Nephron (organoid): ENCODE results near the gene MASP2.
"Not testable (repeated sequence)": the region's sequence is repeated elsewhere in the genome, so short reads cannot be mapped to it uniquely, and the experiment has no call there.

ENCODE experiments used
- H3K27ac Mint-ChIP-seq, 3 experiments: 2 replicates each; pipeline ENCODE4 v1.8.0; 2020; ENCODE audit warnings: mixed read lengths in 3 of 3, mild to moderate bottlenecking in 2 of 3, moderate library complexity in 1 of 3
- H3K27me3 Mint-ChIP-seq: 2 replicates; pipeline ENCODE4 v1.8.0; 2021; ENCODE audit warnings: low read depth, mild to moderate bottlenecking, moderate library complexity, mixed read lengths
- H3K36me3 Mint-ChIP-seq: 2 replicates; pipeline ENCODE4 v1.8.0; 2020; ENCODE audit warnings: low read depth, mixed read lengths
- H3K4me1 Mint-ChIP-seq: 2 replicates; pipeline ENCODE4 v1.8.0; 2020; ENCODE audit warnings: mixed read lengths
- H3K4me3 Mint-ChIP-seq, 3 experiments: 2 replicates each; pipeline ENCODE4 v1.8.0; 2020; ENCODE audit warnings: mild to moderate bottlenecking in 3 of 3, mixed read lengths in 3 of 3, moderate library complexity in 2 of 3
- H3K9me3 Mint-ChIP-seq: 2 replicates; pipeline ENCODE4 v1.8.0; 2020; ENCODE audit warnings: mixed read lengths
- TF ChIP-seq, protein P1 (sequence below), 3 experiments: fragments of 200-600 bp; sonication (generic); IDR thresholded peaks; one replicate each; pipeline ENCODE4 v1.5.0; 2021; ENCODE audit warnings: antibody characterized with exemption in 3 of 3; ENCODE audit not compliant: unreplicated experiment in 3 of 3

MASP2 gene

DNA sequence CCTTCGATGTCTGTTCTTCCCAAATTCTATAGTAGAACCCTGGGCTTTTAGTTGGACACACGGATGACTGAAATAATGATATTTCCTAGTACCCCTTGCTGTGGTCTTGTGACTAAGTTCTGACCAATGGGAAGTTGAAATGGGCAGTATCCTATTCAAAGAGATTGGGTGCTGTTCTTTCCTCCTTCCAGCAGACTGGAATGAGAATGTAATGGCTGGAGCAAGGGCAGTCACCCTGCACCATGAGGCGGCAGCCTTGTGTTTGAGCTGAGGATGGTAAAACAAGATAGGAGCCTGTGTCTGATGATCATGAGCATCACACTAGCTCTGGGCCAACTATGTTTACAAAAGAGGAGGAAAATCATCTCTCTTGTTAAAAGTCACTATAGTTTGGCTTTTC is 17.9 kb upstream of the MASP2 start:
- Mint-ChIP-seq H3K36me3 (peaks cover 54% of the 10 kb centered on the region), H3K4me1 (peaks cover 9% of the 10 kb centered on the region), H3K9me3 (no peaks in the 10 kb centered on the region), H3K4me3 (no peak overlapping the region), H3K27me3 (no peaks in the 10 kb centered on the region), H3K27ac (no peak overlapping the region)
- TF ChIP-seq, protein P1, sequence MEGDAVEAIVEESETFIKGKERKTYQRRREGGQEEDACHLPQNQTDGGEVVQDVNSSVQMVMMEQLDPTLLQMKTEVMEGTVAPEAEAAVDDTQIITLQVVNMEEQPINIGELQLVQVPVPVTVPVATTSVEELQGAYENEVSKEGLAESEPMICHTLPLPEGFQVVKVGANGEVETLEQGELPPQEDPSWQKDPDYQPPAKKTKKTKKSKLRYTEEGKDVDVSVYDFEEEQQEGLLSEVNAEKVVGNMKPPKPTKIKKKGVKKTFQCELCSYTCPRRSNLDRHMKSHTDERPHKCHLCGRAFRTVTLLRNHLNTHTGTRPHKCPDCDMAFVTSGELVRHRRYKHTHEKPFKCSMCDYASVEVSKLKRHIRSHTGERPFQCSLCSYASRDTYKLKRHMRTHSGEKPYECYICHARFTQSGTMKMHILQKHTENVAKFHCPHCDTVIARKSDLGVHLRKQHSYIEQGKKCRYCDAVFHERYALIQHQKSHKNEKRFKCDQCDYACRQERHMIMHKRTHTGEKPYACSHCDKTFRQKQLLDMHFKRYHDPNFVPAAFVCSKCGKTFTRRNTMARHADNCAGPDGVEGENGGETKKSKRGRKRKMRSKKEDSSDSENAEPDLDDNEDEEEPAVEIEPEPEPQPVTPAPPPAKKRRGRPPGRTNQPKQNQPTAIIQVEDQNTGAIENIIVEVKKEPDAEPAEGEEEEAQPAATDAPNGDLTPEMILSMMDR (IDR thresholded peaks at IDR 0.05; ENCODE audit: unreplicated experiment in 3 of 3), result no peak

DNA sequence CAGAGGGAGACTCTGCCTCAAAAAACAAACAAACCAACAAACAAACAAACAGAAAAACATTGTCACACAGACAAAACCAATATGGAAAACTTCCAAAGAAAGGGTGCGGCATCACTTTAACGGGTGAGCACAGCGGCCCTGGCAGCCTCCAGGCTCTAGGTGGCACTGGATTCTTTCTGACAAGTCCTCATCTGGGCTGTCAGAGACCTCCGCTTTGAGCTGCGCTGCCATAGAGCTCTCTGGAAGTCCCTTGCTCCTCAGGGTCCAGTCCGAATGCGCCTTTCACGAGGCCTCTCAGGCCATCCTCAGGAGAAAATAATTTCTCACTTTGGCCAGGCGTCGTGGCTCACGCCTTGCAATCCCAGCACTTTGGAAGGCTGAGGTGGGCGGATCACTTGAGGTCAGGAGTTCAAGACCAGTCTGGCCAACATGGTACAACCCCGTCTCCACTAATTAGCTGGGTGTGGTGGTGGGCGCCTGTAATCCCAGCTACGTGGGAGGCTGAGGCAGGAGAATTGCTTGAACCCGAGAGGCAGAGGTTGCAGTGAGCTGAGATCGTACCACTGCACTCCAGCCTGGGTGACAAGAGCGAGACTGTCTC is 17.0 kb upstream of the MASP2 start:
- H3K4me1 Mint-ChIP-seq, H3K27me3 Mint-ChIP-seq, H3K9me3 Mint-ChIP-seq, H3K27ac Mint-ChIP-seq, H3K4me3 Mint-ChIP-seq: not testable (repeated sequence)
- peaks cover 46% of the 10 kb centered on the region for H3K36me3 Mint-ChIP-seq

DNA sequence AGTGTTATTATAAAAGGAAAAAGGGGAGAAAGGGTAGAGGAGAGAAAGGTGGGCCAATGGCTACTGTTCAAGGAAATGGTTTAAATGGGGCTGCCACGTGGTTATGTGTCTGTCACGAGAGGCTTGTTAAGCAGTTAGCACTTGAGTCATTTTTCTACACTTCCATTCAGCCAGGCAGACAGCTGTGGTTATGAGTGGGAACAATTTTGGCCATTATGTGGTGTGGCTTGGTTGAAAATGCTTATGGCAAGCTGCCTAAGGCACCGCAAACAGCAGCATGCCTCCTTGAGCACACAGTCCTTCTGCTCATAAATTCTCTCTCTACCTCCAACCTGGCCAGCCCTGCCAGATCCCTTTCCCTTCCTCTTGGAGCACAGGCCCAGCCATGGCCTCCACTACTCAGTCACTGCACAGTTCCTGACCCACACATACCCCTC is 15.9 kb upstream of the MASP2 start:
- peaks cover 37% of the 10 kb centered on the region for H3K36me3 Mint-ChIP-seq

GRCh38 chr1:11061652-11062365 is 14.8 kb upstream of the MASP2 start:
- Mint-ChIP-seq H3K9me3 (no peaks in the 10 kb centered on the region), H3K36me3 (peaks cover 37% of the 10 kb centered on the region), H3K4me3 (peak overlapping the region; percentile 56 to 96 (median 61)), H3K27me3 (no peaks in the 10 kb centered on the region), H3K4me1 (peaks cover 9% of the 10 kb centered on the region), H3K27ac (peak overlapping the region in 1 of 3 experiments; percentile 43)
- TF ChIP-seq, protein P1 (IDR thresholded peaks at IDR 0.05; ENCODE audit: unreplicated experiment in 3 of 3), result no peak

More for the DNA sequence above, 15.9 kb upstream of the MASP2 start:
- Mint-ChIP-seq H3K9me3 (no peaks in the 10 kb centered on the region), H3K27ac (peak overlapping the region in 1 of 3 experiments; percentile 19), H3K27me3 (no peaks in the 10 kb centered on the region), H3K4me1 (peaks cover 9% of the 10 kb centered on the region), H3K4me3 (peak overlapping the region; percentile 63 to 76 (median 73))
- TF ChIP-seq, protein P1 (IDR thresholded peaks at IDR 0.05; ENCODE audit: unreplicated experiment in 3 of 3), result no peak

GRCh38 chr1:11059968-11060830 is 13.2 kb upstream of the MASP2 start, which contains the start of gene SRM:
SRM (minus strand) TSS chr1:11060018; CDS start chr1:11059943, 75 bp downstream.
- peak within 1 kb of the TSS; percentile 98 for H3K4me3 Mint-ChIP-seq
- H3K9me3 Mint-ChIP-seq, result no peaks in the 10 kb centered on the region
- peaks cover 23% of the 10 kb centered on the region for H3K36me3 Mint-ChIP-seq
- H3K4me1 Mint-ChIP-seq, result peaks cover 9% of the 10 kb centered on the region
- TF ChIP-seq, protein P1 (IDR thresholded peaks at IDR 0.05; ENCODE audit: unreplicated experiment in 3 of 3), result peak; percentile 55 to 61 (median 58)
- peak within 1 kb of the TSS; percentile 83 to 92 (median 89) for H3K27ac Mint-ChIP-seq
- no peaks in the 10 kb centered on the region for H3K27me3 Mint-ChIP-seq
